Activated naive CD8-positive, alpha-beta T cell treated with anti-CD3 and anti-CD28 coated beads, Interleukin-2, amount 10 ng/mL, durations not matched to agents 7 days and 5 days (primary cell): ENCODE results near the gene DPPA5. TPM values are rescaled to one million over a fixed set of nuclear protein-coding genes. Genes with fewer than 3 reads are reported as not detected.
A peak's percentile ranks its signal among the peaks of the same experiment; 100 is the strongest.
"Not testable (repeated sequence)": the region's sequence is repeated elsewhere in the genome, so short reads cannot be mapped to it uniquely, and the experiment has no call there.

ENCODE experiments used
- ATAC-seq: fragments of 150-1000 bp; cut with Tn5 transposase; one replicate; pipeline ENCODE4 v1.10.0; 2021; ENCODE audit warnings: low read depth, moderate library complexity
- POLR2A ChIA-PET: fragments of 350-600 bp; sonication (Branson Sonifier 250); formaldehyde crosslinking; loops from one replicate; lab custom pipeline; 2021; ENCODE audit warnings: antibody characterized with exemption; lab: Charles Lee
- DNase-seq: peaks from one replicate; pipeline ENCODE4 v3.0.0; 2021
- H3K27ac Mint-ChIP-seq: one replicate; pipeline ENCODE4 v1.8.0; 2022; ENCODE audit warnings: mild to moderate bottlenecking, mixed read lengths
- H3K27me3 Mint-ChIP-seq: one replicate; pipeline ENCODE4 v1.8.0; 2022; ENCODE audit warnings: mild to moderate bottlenecking, moderate library complexity, mixed read lengths
- H3K36me3 Mint-ChIP-seq: one replicate; pipeline ENCODE4 v1.8.0; 2021; ENCODE audit warnings: mild to moderate bottlenecking, mixed read lengths
- H3K4me1 Mint-ChIP-seq: one replicate; pipeline ENCODE4 v1.8.0; 2021; ENCODE audit warnings: mixed read lengths
- H3K4me3 Mint-ChIP-seq: one replicate; pipeline ENCODE4 v1.8.0; 2022; ENCODE audit warnings: mild to moderate bottlenecking, moderate library complexity, mixed read lengths
- H3K9me3 Mint-ChIP-seq: one replicate; pipeline ENCODE4 v1.8.0; 2021; ENCODE audit warnings: mixed read lengths
- total RNA-seq, 2 experiments: library from RNA; stranded (reverse); gene quantifications; one replicate each; pipeline ENCODE4 v1.2.3, GENCODE V29; 2021

DPPA5 gene
- total RNA-seq: not detected

- no peak for DNase-seq
- no peak within 1 kb of the TSS for H3K27ac Mint-ChIP-seq
- no peaks in the 10 kb centered on the region for H3K36me3 Mint-ChIP-seq
- H3K4me1 Mint-ChIP-seq: no peaks in the 10 kb centered on the region
- POLR2A ChIA-PET: no interaction called here
- no peaks in the 10 kb centered on the region for H3K9me3 Mint-ChIP-seq
- peaks cover 39% of the 10 kb centered on the region for H3K27me3 Mint-ChIP-seq
- ATAC-seq: no peak
- H3K4me3 Mint-ChIP-seq: no peak within 1 kb of the TSS
Measured at GRCh38 chr6:73353636-73354593, at the start of gene DPPA5. Gene DPPA5, minus strand, starts transcription at chr6:73354276. Its CDS starts 51 bp downstream, at chr6:73354225.

GRCh38 chr6:73400656-73401055, 46.6 kb upstream of the DPPA5 start:
- DNase-seq (no peak), ATAC-seq (no peak)
- peaks cover 3% of the 10 kb centered on the region for H3K36me3 Mint-ChIP-seq
- H3K27ac Mint-ChIP-seq: no peak overlapping the region
- no peaks in the 10 kb centered on the region for H3K9me3 Mint-ChIP-seq
- no peak overlapping the region for H3K4me3 Mint-ChIP-seq
- H3K4me1 Mint-ChIP-seq: no peaks in the 10 kb centered on the region
- peaks cover 12% of the 10 kb centered on the region for H3K27me3 Mint-ChIP-seq
- POLR2A ChIA-PET: interaction anchor here (0.6 kb wide), 1 partner anchor 12 kb away, joined by 3 read pairs; no protein-coding TSS in a partner anchor

GRCh38 chr6:73395875-73396274, 41.8 kb upstream of the DPPA5 start:
- peaks cover 5% of the 10 kb centered on the region for H3K36me3 Mint-ChIP-seq
- H3K4me3 Mint-ChIP-seq: no peak overlapping the region

GRCh38 chr6:73394577-73395354, 40.7 kb upstream of the DPPA5 start, which contains the start of gene DDX43:
Gene DDX43, plus strand, starts transcription at chr6:73394828. Its CDS starts 78 bp downstream, at chr6:73394906.
- POLR2A ChIA-PET: interaction anchor here (0.6 to 1.9 kb wide), 2 partner anchors 67 to 70 kb away, joined by 3 to 5 read pairs; partner anchors contain the start of gene MTO1
- Mint-ChIP-seq H3K4me1 (peaks cover 12% of the 10 kb centered on the region), H3K9me3 (no peaks in the 10 kb centered on the region), H3K27ac (peak within 1 kb of the TSS; percentile 92), H3K27me3 (peaks cover 7% of the 10 kb centered on the region), H3K4me3 (peak within 1 kb of the TSS; percentile 80), H3K36me3 (peaks cover 5% of the 10 kb centered on the region)
- DNase-seq (peak; percentile 60), ATAC-seq (peak; percentile 78)

More at GRCh38 chr6:73395875-73396274, 41.8 kb upstream of the DPPA5 start:
- POLR2A ChIA-PET: interaction anchor here (1.9 kb wide), 1 partner anchor 66 kb away, joined by 5 read pairs; the partner anchor contains the start of gene MTO1
- no peaks in the 10 kb centered on the region for H3K9me3 Mint-ChIP-seq
- peaks cover 12% of the 10 kb centered on the region for H3K4me1 Mint-ChIP-seq
- ATAC-seq: no peak
- H3K27me3 Mint-ChIP-seq: peaks cover 10% of the 10 kb centered on the region
- H3K27ac Mint-ChIP-seq: no peak overlapping the region
- no peak for DNase-seq

GRCh38 chr6:73393278-73393677, 39.2 kb upstream of the DPPA5 start:
- ATAC-seq: no peak
- Mint-ChIP-seq H3K9me3 (no peaks in the 10 kb centered on the region), H3K27ac (no peak overlapping the region), H3K4me3 (no peak overlapping the region), H3K27me3 (peaks cover 5% of the 10 kb centered on the region), H3K4me1 (peaks cover 14% of the 10 kb centered on the region), H3K36me3 (peaks cover 5% of the 10 kb centered on the region)
- POLR2A ChIA-PET: interaction anchor here (1.1 kb wide), 1 partner anchor 26 kb away, joined by 3 read pairs; no protein-coding TSS in a partner anchor
- no peak for DNase-seq

- POLR2A ChIA-PET, H3K4me3 Mint-ChIP-seq, H3K36me3 Mint-ChIP-seq, ATAC-seq, DNase-seq, H3K9me3 Mint-ChIP-seq, H3K27me3 Mint-ChIP-seq: not testable (repeated sequence)
- Mint-ChIP-seq H3K27ac (peak overlapping the region; percentile 54), H3K4me1 (peaks cover 14% of the 10 kb centered on the region)
Measured at GRCh38 chr6:73392188-73392587, 38.1 kb upstream of the DPPA5 start.

GRCh38 chr6:73391675-73392074, 37.6 kb upstream of the DPPA5 start:
- Mint-ChIP-seq H3K4me1 (peaks cover 14% of the 10 kb centered on the region), H3K9me3 (no peaks in the 10 kb centered on the region), H3K27me3 (peaks cover 5% of the 10 kb centered on the region), H3K27ac (peak overlapping the region; percentile 54), H3K36me3 (peaks cover 5% of the 10 kb centered on the region), H3K4me3 (peak overlapping the region; percentile 40)
- ATAC-seq (peak; percentile 16), DNase-seq (no peak)
- POLR2A ChIA-PET: interaction anchor here (1.2 to 1.3 kb wide), 3 partner anchors 23 to 129 kb away, joined by 3 to 7 read pairs (median 4); partner anchors contain the start of gene EEF1A1

- no peaks in the 10 kb centered on the region for H3K27me3 Mint-ChIP-seq
- no peaks in the 10 kb centered on the region for H3K9me3 Mint-ChIP-seq
- peaks cover 5% of the 10 kb centered on the region for H3K36me3 Mint-ChIP-seq
- POLR2A ChIA-PET: interaction anchor here (0.9 kb wide), 1 partner anchor 72 kb away, joined by 4 read pairs; the partner anchor contains the start of gene MTO1
- ATAC-seq: no peak
- H3K4me3 Mint-ChIP-seq: no peak overlapping the region
- no peak for DNase-seq
- H3K4me1 Mint-ChIP-seq: peaks cover 15% of the 10 kb centered on the region
- H3K27ac Mint-ChIP-seq: no peak overlapping the region
Measured at GRCh38 chr6:73389854-73390253, 35.8 kb upstream of the DPPA5 start.

GRCh38 chr6:73388800-73389512, 34.9 kb upstream of the DPPA5 start:
- peaks cover 5% of the 10 kb centered on the region for H3K36me3 Mint-ChIP-seq
- no peaks in the 10 kb centered on the region for H3K27me3 Mint-ChIP-seq
- peak overlapping the region; percentile 71 for H3K27ac Mint-ChIP-seq
- peak; percentile 88 for ATAC-seq
- POLR2A ChIA-PET: interaction anchor here (0.6 to 1.4 kb wide), 8 partner anchors 14 to 256 kb away, joined by 3 to 5 read pairs (median 3); partner anchors contain the start of gene MTO1
- no peaks in the 10 kb centered on the region for H3K9me3 Mint-ChIP-seq
- peak overlapping the region; percentile 82 for H3K4me3 Mint-ChIP-seq
- peaks cover 15% of the 10 kb centered on the region for H3K4me1 Mint-ChIP-seq
- peak; percentile 62 for DNase-seq

- Mint-ChIP-seq H3K9me3 (no peaks in the 10 kb centered on the region), H3K27ac (peak overlapping the region; percentile 71), H3K4me3 (peak overlapping the region; percentile 82), H3K27me3 (no peaks in the 10 kb centered on the region), H3K36me3 (peaks cover 2% of the 10 kb centered on the region), H3K4me1 (peaks cover 15% of the 10 kb centered on the region)
- POLR2A ChIA-PET: interaction anchor here (0.6 to 1.4 kb wide), 6 partner anchors 13 to 257 kb away, joined by 3 to 5 read pairs (median 3); partner anchors contain the start of gene MTO1
- DNase-seq (no peak), ATAC-seq (no peak)
Measured at GRCh38 chr6:73388433-73388799, 34.3 kb upstream of the DPPA5 start.

- Mint-ChIP-seq H3K4me1 (peaks cover 1% of the 10 kb centered on the region), H3K36me3 (no peaks in the 10 kb centered on the region), H3K4me3 (no peak overlapping the region), H3K27me3 (peaks cover 2% of the 10 kb centered on the region), H3K27ac (no peak overlapping the region), H3K9me3 (no peaks in the 10 kb centered on the region)
- POLR2A ChIA-PET: no interaction called here
- no peak for DNase-seq
- ATAC-seq: no peak
Measured at GRCh38 chr6:73382462-73383113, 28.5 kb upstream of the DPPA5 start.

- ATAC-seq, H3K9me3 Mint-ChIP-seq, H3K4me1 Mint-ChIP-seq, H3K4me3 Mint-ChIP-seq, H3K27me3 Mint-ChIP-seq, DNase-seq, H3K27ac Mint-ChIP-seq, POLR2A ChIA-PET, H3K36me3 Mint-ChIP-seq: not testable (repeated sequence)
Measured at GRCh38 chr6:73381531-73381930, 27.5 kb upstream of the DPPA5 start.
